Measurements from ENCODE around the gene PEPD.

Gene PEPD

GRCh38 chr19:33399745-33400681 is 121.6 kb downstream of the PEPD start:
- Histone ChIP-seq H3K9me2 (replicated peaks; ENCODE audit: insufficient read depth, low read length) (no peaks in the 10 kb centered on the region), H3K4me1 (ENCODE audit: low read length) (no peaks in the 10 kb centered on the region), H3K9me3 (replicated peaks; ENCODE audit: insufficient read depth, low read length) (no peaks in the 10 kb centered on the region), H3K79me2 (ENCODE audit: low read length) (no peaks in the 10 kb centered on the region), H3F3A (ENCODE audit: insufficient read depth, low read length) (no peaks in the 10 kb centered on the region), H2AFZ (ENCODE audit: low read length) (no peak overlapping the region), H4K20me1 (ENCODE audit: insufficient read depth, low read length) (no peaks in the 10 kb centered on the region), H3K27ac (ENCODE audit: low read length) (no peak overlapping the region), H3K27me3 (replicated peaks; ENCODE audit: insufficient read depth, low read length) (no peaks in the 10 kb centered on the region), H3K4me3 (ENCODE audit: low read length) (no peak overlapping the region), H3K4me2 (ENCODE audit: low read depth, low read length) (no peak overlapping the region), H3K36me3 (replicated peaks; ENCODE audit: insufficient read depth, low read length) (no peaks in the 10 kb centered on the region), H3K9ac (ENCODE audit: low read length) (no peak overlapping the region)
- no peak for DNase-seq
- no peak for TF ChIP-seq CTCF (IDR thresholded peaks at IDR 0.05; ENCODE audit: low read length)
- no peak for TF ChIP-seq EZH2phosphoT487 (IDR thresholded peaks at IDR 0.05; ENCODE audit: low read length)
- no peak for TF ChIP-seq EZH2 (optimal IDR thresholded peaks at IDR 0.05; ENCODE audit: low read depth, low read length)

- Histone ChIP-seq H3F3A (ENCODE audit: insufficient read depth, low read length) (no peaks in the 10 kb centered on the region), H3K4me2 (ENCODE audit: low read depth, low read length) (no peak overlapping the region), H3K36me3 (replicated peaks; ENCODE audit: insufficient read depth, low read length) (no peaks in the 10 kb centered on the region), H3K4me3 (ENCODE audit: low read length) (no peak overlapping the region), H3K9me3 (replicated peaks; ENCODE audit: insufficient read depth, low read length) (no peaks in the 10 kb centered on the region), H3K79me2 (ENCODE audit: low read length) (no peaks in the 10 kb centered on the region), H3K4me1 (ENCODE audit: low read length) (no peaks in the 10 kb centered on the region), H3K27me3 (replicated peaks; ENCODE audit: insufficient read depth, low read length) (no peaks in the 10 kb centered on the region), H4K20me1 (ENCODE audit: insufficient read depth, low read length) (no peaks in the 10 kb centered on the region), H2AFZ (ENCODE audit: low read length) (no peak overlapping the region), H3K27ac (ENCODE audit: low read length) (no peak overlapping the region), H3K9me2 (replicated peaks; ENCODE audit: insufficient read depth, low read length) (no peaks in the 10 kb centered on the region), H3K9ac (ENCODE audit: low read length) (no peak overlapping the region)
- no peak for DNase-seq
- TF ChIP-seq CTCF (IDR thresholded peaks at IDR 0.05; ENCODE audit: low read length) (no peak), EZH2 (optimal IDR thresholded peaks at IDR 0.05; ENCODE audit: low read depth, low read length) (no peak), EZH2phosphoT487 (IDR thresholded peaks at IDR 0.05; ENCODE audit: low read length) (no peak)
Measured at GRCh38 chr19:33399081-33399744, 122.4 kb downstream of the PEPD start.

GRCh38 chr19:33398361-33399060 is 123.1 kb downstream of the PEPD start:
- no peak overlapping the region for H3K27ac ChIP-seq (ENCODE audit: low read length)
- no peaks in the 10 kb centered on the region for H3K4me1 ChIP-seq (ENCODE audit: low read length)
- H3K27me3 ChIP-seq (replicated peaks; ENCODE audit: insufficient read depth, low read length): no peaks in the 10 kb centered on the region
- no peaks in the 10 kb centered on the region for H3K79me2 ChIP-seq (ENCODE audit: low read length)
- no peaks in the 10 kb centered on the region for H3K36me3 ChIP-seq (replicated peaks; ENCODE audit: insufficient read depth, low read length)
- H3K4me3 ChIP-seq (ENCODE audit: low read length): no peak overlapping the region
- H3K4me2 ChIP-seq (ENCODE audit: low read depth, low read length): no peak overlapping the region
- H3F3A ChIP-seq (ENCODE audit: insufficient read depth, low read length): no peaks in the 10 kb centered on the region
- TF ChIP-seq EZH2phosphoT487 (IDR thresholded peaks at IDR 0.05; ENCODE audit: low read length) (no peak), CTCF (IDR thresholded peaks at IDR 0.05; ENCODE audit: low read length) (no peak), EZH2 (optimal IDR thresholded peaks at IDR 0.05; ENCODE audit: low read depth, low read length) (no peak)
- H3K9me3 ChIP-seq (replicated peaks; ENCODE audit: insufficient read depth, low read length): no peaks in the 10 kb centered on the region
- no peak for DNase-seq
- no peaks in the 10 kb centered on the region for H4K20me1 ChIP-seq (ENCODE audit: insufficient read depth, low read length)
- no peaks in the 10 kb centered on the region for H3K9me2 ChIP-seq (replicated peaks; ENCODE audit: insufficient read depth, low read length)
- no peak overlapping the region for H2AFZ ChIP-seq (ENCODE audit: low read length)
- no peak overlapping the region for H3K9ac ChIP-seq (ENCODE audit: low read length)
